ENCODE measurements around the gene ABCA1. TPM values are rescaled to one million over a fixed set of nuclear protein-coding genes. Genes with fewer than 3 reads are reported as not detected.
A peak's percentile ranks its signal among the peaks of the same experiment; 100 is the strongest.

The ABCA1 gene
- polyA plus RNA-seq, 1 donor (not counting 4 experiments of a cell fraction or from before 2014, with no cell fraction given) = 23.0 TPM

- FAIRE-seq (no peak), DNase-seq (ENCODE audit: low read depth, low spot score) (no peak)
- H3K36me3 ChIP-seq (ENCODE audit: control insufficient read depth in 2 of 2, extremely low read depth in 1 of 2, insufficient read depth in 2 of 2, low read length in 2 of 2) = peaks cover 13 to 26% of the 10 kb centered on the region in 2 experiments
- no peaks in the 10 kb centered on the region for H3K4me1 ChIP-seq (ENCODE audit: control insufficient read depth, extremely low read depth, insufficient read depth, low read length)
- H3K9me1 ChIP-seq (ENCODE audit: control insufficient read depth, extremely low read depth, insufficient read depth, low read length) = no peaks in the 10 kb centered on the region
- no peak for TF ChIP-seq EZH2 (IDR thresholded peaks at IDR 0.05; ENCODE audit: low read length)
- H3K9ac ChIP-seq (ENCODE audit: control insufficient read depth, extremely low read depth, insufficient read depth, low read length) = no peak overlapping the region
- no peaks in the 10 kb centered on the region for H3K9me3 ChIP-seq (ENCODE audit: control insufficient read depth, low read depth, low read length)
- no peak overlapping the region for H3K4me3 ChIP-seq (ENCODE audit: control insufficient read depth in 2 of 3, extremely low read depth in 1 of 3, insufficient read depth in 2 of 3, low read depth in 1 of 3, low read length in 3 of 3)
- H4K20me1 ChIP-seq (ENCODE audit: control insufficient read depth, extremely low read depth, insufficient read depth, low read length) = no peaks in the 10 kb centered on the region
- H3K79me2 ChIP-seq (ENCODE audit: control insufficient read depth, insufficient read depth, low read length) = no peaks in the 10 kb centered on the region
- H2AFZ ChIP-seq (ENCODE audit: control insufficient read depth, low read length) = no peak overlapping the region
- dilution Hi-C loops (cut with MboI; ENCODE audit: extremely low pct_ligation_motif_present, low sequenced_read_pairs) = no loop called here
- H3K27ac ChIP-seq (ENCODE audit: control insufficient read depth, insufficient read depth, low read length) = no peak overlapping the region
- no peaks in the 10 kb centered on the region for H3K27me3 ChIP-seq (ENCODE audit: control insufficient read depth, extremely low read depth, insufficient read depth, low read length)
- H3K4me2 ChIP-seq (ENCODE audit: control insufficient read depth, extremely low read depth, insufficient read depth, low read depth, low read length) = no peak overlapping the region
Measured at GRCh38 chr9:104783588-104783987, 144.4 kb downstream of the ABCA1 start.

GRCh38 chr9:104780796-104781395, 147.1 kb downstream of the ABCA1 start:
- dilution Hi-C loops (cut with MboI; ENCODE audit: extremely low pct_ligation_motif_present, low sequenced_read_pairs) = no loop called here

More at GRCh38 chr9:104780796-104781395, 147.1 kb downstream of the ABCA1 start:
- Histone ChIP-seq H3K27ac (ENCODE audit: control insufficient read depth, insufficient read depth, low read length) (no peak overlapping the region), H2AFZ (ENCODE audit: control insufficient read depth, low read length) (no peak overlapping the region), H3K9ac (ENCODE audit: control insufficient read depth, extremely low read depth, insufficient read depth, low read length) (no peak overlapping the region), H3K36me3 (ENCODE audit: control insufficient read depth in 2 of 2, extremely low read depth in 1 of 2, insufficient read depth in 2 of 2, low read length in 2 of 2) (peaks cover 10% of the 10 kb centered on the region in 2 experiments), H3K27me3 (ENCODE audit: control insufficient read depth, extremely low read depth, insufficient read depth, low read length) (no peaks in the 10 kb centered on the region), H3K4me2 (ENCODE audit: control insufficient read depth, extremely low read depth, insufficient read depth, low read depth, low read length) (no peak overlapping the region), H3K9me3 (ENCODE audit: control insufficient read depth, low read depth, low read length) (no peaks in the 10 kb centered on the region), H3K9me1 (ENCODE audit: control insufficient read depth, extremely low read depth, insufficient read depth, low read length) (no peaks in the 10 kb centered on the region), H3K4me1 (ENCODE audit: control insufficient read depth, extremely low read depth, insufficient read depth, low read length) (peaks cover 5% of the 10 kb centered on the region), H4K20me1 (ENCODE audit: control insufficient read depth, extremely low read depth, insufficient read depth, low read length) (no peaks in the 10 kb centered on the region), H3K4me3 (ENCODE audit: control insufficient read depth in 2 of 3, extremely low read depth in 1 of 3, insufficient read depth in 2 of 3, low read depth in 1 of 3, low read length in 3 of 3) (no peak overlapping the region), H3K79me2 (ENCODE audit: control insufficient read depth, insufficient read depth, low read length) (no peaks in the 10 kb centered on the region)
- DNase-seq (ENCODE audit: low read depth, low spot score) (no peak), FAIRE-seq (no peak)
- TF ChIP-seq EZH2 (IDR thresholded peaks at IDR 0.05; ENCODE audit: low read length) (no peak), CTCF (optimal IDR thresholded peaks at IDR 0.05 in 1 of 3, IDR thresholded peaks at IDR 0.05 in 1 of 3, conservative IDR thresholded peaks at IDR 0.05 in 1 of 3; ENCODE audit: extremely low read depth in 1 of 3, insufficient read depth in 2 of 3, low read length in 3 of 3) (peak in 1 of 3 experiments; percentile 6)

Data from keratinocyte (primary cell).